Fibroblast of skin of scalp (primary cell): ENCODE data around the gene PPP1CA.
A peak's percentile ranks its signal among the peaks of the same experiment; 100 is the strongest.
"Not testable (repeated sequence)": the region's sequence is repeated elsewhere in the genome, so short reads cannot be mapped to it uniquely, and the experiment has no call there.

ENCODE experiments used
- DNase-seq: peaks from one replicate; pipeline ENCODE4 v3.0.0-alpha.2; 2013

PPP1CA gene

DNA sequence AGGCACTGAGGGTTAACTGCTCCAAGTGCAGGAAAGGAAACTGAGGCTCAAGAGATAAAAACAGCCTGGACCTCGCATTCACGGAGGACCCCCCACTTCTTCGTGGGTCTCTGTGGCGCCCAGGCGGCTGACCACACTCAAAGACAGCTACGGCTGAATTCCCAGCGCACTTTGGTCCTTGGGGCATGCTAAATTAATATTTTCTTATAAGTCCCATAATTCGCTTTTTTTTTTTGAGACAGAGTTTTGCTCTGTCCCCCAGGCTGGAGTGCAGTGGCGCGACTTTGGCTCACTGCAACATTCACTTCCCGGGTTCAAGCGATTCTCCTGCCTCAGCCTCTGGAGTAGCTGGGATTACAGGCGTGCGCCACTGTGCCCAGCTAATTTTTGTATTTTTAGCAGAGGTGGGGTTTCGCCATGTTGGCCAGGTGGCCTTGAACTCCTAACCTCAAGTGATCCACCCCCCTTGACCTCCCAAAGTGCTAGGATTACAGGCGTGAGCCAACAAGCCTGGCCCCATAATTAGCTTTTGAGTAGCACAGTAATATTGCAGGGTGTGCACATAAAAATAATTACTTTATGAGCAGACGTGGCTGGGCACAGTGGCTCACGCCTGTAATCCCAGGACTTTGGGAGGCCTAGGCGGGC, 658 bp upstream of the PPP1CA start:
- not testable (repeated sequence) for DNase-seq

DNA sequence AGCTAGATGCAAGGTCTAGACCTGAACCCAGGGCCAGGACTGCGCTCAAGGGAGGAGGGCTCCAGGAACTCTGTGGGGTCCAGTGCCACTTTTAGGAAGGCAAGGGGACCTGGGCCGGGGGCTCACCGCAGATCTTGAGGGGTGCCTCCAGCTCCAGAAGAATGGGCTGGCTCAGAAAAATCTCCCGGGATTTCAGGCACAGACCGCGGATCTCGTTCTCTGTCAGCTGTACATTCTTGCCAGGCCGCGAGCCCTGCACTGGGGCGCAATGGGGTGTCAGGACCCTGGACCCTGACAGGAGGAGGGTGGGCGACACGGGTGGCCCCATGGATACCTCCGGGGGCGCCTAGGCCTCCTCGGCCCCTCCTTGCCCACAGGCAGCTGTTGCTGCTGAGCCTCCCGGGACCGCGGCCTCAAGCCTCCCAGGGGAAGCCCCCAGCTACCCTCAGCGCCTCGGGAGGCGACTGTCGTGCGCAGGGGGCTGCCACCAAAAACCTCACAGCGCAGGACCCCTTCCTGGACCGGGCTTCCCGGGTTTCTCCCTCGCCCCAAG, 640 bp downstream of the PPP1CA start:
- DNase-seq = no peak

DNA sequence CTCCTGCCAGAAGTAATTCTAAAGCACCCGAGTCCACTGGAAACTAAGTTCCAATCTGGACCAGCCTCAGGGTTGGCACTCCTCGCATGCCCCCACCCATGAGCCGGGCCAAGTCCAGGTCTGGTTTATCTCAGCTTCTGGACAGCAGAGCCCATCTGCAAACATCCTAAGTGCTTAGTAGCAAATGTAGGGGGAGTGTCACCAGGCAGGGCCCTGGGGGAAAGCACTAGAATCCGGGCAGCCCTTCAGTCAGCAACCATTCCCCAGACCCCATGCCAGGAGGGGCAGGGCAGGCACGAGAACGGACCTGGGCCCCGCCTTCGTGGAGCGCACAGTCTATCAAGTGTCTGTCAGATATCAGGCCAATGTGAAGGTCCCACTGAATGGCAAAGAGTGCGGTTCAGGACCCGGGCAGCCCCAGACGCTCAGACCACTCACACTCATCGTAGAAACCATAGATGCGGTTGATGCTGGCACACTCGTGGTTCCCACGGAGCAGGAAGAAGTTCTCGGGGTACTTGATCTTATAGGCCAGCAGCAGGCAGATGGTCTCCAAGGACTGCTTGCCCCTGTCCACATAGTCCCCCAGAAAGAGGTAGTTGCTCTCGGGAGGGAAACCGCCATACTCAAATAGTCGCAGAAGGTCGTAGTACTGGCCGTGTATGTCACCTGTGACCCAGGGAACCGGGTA, 1.3 kb downstream of the PPP1CA start:
- DNase-seq = no peak

DNA sequence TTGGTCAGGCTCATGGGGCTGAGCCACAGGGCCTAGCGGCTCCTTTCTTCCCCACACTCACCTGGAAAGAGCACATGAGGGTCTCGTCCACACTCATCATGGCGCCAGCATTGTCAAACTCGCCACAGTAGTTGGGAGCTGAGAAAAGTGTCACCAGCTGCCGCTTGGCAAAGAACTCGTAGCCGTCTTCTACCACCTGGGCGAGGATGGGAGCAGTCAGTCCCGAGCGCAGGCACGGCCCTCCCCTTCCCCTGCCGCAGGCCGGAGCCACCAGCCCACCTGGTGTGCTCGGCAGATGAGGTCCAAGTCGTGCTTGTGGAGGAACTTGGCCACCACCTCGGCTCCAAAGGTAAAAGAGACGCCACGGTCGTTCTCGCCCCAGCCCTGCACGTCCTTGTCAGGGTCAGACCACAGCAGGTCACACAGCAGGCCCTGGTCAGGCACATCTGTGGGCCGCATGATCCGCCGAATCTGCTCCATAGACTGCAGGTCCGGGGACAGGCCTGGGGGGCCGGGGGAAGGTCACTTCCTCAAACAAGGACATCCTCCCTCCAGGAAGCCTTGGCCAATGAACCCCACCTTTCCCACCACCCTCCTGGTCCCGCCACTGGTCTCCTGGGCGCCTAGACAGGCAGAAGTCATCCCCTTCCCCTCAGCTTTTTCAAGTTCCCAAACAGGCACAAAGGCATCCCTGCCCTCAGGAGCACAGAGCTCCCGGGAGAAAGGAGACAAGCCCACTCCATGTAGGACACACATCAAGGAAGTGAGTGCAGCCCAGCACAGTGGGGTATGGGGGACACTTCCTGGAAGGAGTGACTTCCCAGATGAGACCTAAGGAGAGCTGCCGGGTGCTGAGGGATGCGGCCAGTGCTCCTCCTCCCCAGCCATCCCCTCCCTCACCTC, 2.7 kb downstream of the PPP1CA start:
- no peak for DNase-seq

DNA sequence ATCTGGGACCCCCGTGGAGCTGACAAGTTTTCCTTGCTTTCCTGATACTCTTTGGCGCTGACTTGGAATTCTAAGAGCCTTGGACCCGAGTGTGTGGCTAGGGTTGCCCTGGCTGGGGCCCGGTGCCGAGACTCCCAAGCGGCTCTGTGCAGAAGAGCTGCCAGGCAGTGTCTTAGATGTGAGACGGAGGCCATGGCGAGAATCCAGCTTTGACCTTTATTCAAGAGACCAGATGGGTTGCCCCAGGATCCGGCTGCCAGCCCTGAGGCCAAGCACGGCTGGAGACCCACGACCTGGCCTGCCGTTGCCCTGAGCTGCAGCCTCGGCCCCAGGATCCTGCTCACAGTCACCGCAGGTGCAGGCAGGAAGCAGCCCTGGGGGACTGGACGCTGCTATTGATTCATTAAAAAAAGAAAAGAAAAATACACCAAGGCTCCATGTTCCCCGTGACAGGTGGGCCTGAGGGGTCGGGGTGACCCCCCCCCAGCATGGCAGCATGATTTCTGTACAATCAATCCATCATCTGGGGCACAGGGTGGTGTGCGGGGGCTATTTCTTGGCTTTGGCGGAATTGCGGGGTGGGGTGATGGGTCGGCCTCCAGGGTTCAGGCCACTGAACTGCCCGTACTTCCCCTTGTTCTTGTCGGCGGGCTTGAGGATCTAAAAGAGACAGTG, 3.5 kb downstream of the PPP1CA start:
- DNase-seq = no peak

DNA sequence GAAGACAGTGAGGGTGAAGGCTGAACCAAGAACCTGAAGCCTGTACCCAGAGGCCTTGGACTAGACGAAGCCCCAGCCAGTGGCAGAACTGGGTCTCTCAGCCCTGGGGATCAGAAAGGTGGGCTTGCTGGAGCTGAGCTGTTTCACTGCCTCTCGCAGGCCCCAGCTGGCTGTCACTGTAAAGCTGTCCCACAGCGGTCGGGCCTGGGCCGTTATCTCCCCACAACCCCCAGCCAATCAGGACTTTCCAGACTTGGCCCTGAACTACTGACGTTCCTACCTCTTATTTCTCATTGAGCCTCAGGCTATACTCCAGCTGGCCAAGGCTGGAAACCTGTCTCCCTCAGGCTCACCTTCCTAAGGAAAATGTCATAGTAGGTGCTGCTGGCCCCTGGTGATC, 4.1 kb downstream of the PPP1CA start:
- no peak for DNase-seq

DNA sequence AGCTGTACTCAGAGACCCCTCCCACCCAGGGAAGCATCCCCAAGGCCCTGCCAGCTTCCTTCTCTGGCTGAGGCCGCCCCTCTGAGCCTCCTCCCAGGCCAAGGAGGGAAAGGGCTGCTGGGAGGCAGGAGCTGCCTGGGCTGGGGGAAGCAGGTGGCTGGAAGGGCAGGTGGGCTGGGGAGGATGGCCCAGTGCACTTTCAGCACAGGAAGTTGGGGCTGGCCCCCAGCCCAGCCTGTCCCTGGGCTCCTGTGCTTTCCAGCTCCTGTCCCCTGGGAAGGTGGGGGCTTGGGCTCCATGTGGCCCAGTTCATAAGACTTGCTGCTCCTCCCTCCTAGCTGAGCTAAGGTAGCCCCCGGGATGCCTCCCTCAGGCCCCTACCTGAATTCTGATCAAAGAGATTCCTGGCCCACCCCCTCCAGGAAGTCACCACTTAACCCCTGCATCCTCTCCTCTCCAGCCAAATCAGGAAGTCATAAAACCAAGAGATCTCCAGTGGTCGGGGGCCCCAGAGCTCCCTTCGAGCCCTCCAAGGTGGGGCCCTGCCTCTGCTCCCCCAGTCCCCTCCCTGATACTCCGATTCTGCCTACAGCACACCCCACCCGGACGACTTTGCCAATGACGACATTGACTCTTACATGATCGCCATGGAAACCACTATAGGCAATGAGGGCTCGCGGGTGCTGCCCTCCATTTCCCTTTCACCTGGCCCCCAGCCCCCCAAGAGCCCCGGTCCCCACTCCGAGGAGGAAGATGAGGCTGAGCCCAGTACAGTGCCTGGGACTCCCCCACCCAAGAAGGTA, 4.9 kb downstream of the PPP1CA start:
- no peak for DNase-seq

DNA sequence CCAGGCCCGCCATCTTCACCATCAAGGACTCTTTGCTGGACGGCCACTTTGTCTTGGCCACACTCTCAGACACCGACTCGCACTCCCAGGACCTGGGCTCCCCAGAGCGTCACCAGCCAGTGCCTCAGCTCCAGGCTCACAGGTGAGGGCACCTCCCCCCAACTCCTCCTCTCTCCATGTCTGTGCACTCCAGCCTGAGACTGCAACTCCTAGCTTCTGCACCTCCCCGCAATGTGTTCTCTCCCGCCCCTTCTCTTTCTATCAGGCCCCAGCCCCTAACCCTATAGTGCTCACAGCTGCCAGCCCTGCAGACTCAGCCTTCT, 5.4 kb downstream of the PPP1CA start:
- DNase-seq = no peak

DNA sequence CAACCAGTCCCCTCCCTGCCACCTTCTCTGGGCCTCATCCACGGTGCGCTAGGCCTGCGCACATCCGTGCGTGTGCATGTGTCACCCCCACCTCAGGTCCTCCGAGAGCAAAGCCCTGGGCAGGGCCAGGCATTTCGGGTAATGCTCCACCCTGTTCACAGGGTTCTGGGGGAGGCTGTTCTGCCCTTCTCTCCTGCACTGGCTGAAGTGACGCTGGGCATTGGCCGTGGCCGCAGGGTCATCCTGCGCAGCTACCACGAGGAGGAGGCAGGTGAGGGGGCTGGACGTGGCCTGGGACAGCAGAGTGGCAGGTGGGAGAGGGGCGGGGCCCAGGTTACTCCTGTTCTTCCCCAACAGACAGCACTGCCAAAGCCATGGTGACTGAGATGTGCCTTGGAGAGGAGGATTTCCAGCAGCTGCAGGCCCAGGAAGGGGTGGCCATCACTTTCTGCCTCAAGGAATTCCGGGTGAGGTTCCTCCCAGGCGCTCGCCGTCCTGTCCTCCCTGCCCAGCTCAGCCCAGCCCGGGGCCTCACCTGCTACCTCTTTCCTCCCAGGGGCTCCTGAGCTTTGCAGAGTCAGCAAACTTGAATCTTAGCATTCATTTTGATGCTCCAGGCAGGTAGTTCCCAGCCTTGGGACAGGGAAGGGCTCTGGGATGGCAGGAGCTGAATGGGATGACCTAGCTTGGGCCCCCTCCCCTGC, 6.0 kb downstream of the PPP1CA start:
- DNase-seq = no peak

DNA sequence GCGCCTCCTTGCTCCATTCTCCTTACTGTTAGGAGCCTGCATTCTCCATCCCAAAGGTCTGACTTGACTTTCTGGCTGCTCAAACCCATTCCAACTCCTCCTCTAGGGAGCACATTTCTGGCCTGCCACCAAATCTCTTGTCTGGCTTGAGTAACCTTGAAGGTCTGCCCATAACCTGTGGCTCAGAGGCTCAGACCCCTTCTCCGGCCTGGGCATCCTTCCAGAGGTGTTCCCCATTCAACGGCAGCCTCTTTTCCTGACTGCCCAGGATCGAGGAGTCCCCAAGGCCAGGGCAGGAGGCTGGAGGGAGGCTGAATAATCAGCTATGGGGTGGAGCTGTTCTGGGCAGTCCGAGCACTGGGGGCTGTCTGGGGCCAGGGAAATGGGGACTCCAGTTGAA, 7.7 kb downstream of the PPP1CA start:
- DNase-seq = no peak

DNA sequence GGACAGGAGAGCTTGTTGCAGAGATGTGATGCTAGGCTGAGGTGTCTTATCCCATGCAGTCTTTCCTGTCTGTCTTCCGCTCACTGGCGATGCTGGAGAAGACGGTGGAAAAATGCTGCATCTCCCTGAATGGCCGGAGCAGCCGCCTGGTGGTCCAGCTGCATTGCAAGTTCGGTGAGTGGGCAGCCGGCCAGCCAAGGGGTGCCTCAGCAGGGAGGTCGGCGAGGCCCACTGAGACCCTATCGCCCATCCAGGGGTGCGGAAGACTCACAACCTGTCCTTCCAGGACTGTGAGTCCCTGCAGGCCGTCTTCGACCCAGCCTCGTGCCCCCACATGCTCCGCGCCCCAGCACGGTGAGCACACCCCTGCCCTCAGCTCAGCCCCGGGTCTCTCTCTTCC, 8.2 kb downstream of the PPP1CA start:
- DNase-seq = no peak

DNA sequence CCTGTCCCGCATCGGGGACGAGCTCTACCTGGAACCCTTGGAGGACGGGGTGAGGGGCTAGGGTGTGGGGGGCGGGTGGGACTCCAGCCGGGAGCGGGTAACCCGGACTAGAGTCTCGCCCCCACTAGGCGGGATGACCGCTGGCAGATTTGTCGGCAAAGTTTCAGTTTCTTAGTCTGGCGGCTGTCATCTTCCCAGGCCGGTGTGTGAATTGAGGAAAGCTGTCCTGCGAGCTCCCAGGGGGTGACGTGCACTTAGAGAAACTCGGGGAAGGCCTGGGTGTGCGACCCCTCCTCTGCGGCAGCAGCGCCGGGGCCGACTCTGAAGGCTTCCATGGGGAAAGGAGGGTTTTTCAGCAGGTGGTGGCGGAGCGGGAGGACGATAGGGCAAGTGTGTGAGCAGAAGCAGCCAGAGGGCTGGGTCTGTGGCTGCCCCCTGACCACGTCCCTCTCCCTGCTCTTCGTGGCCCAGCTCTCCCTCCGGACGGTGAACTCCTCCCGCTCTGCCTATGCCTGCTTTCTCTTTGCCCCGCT, 9.4 kb downstream of the PPP1CA start:
- no peak for DNase-seq

DNA sequence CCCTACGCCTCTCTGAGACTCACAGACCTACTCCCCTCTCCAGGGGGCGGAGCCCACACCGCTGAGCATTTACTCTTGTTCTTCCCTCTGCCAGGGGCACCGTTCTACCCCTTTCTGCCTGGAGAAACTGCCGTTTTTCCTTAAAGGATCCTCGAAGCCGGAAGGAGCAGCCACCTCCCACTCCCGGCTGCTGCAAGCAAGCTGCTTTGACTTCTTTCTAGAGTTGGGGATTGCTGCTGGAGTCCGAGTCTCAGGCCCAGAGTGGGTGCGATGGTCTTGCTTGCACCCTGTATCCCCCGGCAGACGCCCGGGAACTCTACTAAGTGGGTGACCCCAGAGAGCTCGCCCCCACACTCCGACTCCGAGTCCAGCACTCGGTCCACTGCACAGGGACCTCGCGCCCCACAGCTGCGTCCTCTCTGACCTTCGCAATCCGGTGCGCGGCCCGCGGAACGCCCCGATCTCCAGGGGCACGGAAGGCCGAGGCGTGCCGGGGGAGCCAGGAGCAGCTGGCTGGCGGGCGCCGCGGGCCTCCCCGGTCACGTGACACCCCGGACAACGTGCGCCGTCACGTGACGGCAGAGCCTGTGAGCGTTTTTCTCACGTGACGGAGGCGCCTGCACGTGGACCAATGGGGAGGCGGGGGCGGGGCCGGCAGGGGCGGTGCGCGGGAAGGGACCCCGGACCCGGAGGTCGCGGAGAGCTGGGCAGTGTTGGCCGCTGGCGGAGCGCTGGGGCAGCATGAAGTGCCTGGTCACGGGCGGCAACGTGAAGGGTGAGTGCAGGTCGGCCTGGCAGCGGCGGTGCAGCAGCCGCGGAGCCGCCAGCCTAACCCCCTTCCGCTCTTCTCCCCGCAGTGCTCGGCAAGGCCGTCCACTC, 10.1 kb downstream of the PPP1CA start, which contains the start of gene RAD9A:
TSS of gene RAD9A (plus strand) at position 683 of the 879 bp plus-strand sequence. CDS start at position 742, 59 bp downstream.
- peak; percentile 95 for DNase-seq

DNA sequence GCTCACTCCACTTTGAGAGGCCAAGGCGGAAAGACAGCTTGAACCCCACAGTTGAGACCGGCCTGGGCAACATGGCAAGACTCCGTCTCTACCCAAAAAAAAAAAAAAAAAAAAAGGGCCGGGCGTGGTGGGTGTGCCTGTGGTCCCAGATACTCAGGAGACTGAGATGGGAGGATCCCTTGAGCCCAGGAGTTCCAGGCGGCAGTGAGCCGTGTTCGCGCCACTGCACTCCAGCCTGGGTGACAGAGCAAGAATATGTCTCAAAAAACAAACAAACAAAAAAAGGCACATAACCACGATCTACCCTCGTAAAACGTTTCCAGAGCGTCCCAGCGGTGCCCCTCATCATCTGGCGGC, 10.7 kb downstream of the PPP1CA start:
- no peak for DNase-seq

DNA sequence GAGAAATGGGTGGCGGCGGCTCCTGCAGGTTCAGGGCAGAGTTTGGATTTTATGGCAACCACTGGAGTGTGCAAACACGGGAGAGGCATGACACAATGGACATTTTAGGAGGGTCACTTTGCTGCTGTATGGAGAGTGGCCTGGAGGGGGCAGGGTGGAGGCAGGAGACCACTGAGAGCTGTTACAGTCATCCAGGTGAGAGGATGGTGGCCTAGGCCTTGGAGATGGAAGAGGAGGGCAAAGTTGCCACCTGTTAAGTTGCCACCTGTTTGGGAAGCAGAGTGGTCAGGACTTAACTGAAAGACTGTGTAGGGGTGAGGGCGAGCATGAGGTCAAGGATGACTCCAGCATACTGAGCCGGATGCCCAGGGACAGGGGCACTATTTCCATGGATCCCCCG, 12.2 kb downstream of the PPP1CA start:
- DNase-seq = no peak

DNA sequence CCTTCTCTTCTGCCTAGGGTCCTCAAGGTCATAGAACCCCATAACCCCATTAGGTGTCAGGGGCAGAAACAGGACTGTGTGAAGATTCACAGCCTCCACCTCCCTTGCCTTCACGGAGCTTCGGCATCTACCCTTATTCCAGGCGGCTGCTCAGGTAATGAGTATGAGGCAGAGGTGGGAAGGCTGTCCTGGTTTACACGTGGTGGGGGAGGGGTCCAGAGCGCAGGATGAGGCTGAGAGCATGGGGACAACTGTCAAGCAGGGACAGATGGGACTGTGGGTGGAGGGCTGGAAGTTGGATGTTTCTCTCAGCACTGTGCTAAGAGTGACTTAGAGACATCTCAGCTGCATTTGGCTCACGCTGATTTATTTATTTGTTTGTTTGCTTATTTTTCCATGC, 14.1 kb downstream of the PPP1CA start:
- DNase-seq = no peak

DNA sequence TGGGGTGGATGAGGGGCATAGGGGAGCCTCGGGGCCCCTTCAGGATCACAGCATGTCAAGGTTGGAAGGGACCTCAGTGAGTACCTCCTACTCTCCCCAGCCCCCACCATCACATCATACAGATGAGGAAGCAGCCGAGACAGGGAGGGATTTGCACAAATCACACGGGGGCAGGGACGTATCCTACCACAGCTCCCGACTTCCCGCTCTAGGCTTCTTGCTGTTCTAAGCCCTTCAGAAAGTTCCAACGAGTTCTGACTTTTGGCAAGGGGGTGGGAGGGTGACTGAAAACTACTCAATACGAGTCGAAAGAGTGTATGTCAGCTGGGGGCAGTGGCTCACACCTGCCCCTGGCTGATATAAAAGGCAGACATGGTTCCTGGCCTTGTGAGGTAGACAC, 14.6 kb downstream of the PPP1CA start:
- no peak for DNase-seq

DNA sequence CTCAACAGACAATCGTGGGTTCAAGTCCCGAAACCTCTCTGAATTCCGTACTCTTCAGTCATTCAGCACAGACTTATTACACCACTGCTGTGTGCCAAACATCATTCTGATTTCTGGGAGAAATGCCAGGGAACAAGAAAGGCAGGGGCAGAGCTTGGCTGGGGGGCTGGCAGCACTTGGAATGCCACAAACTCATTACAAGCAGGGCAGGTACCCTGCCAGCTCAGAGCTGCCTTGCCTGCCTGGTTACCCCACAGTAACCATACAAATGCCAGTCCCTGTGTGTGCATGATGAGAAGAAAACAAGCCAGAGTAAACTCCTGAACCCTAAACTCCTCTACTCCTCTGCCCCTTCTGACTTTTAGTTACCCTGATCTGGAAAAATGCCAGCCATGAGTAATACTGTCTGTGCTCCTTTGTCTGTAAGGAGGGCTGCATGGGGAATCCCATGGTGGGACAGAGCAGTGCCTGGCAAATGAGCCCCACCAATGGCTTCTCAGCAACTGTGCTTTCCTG, 16.7 kb downstream of the PPP1CA start:
- peak; percentile 67 for DNase-seq

DNA sequence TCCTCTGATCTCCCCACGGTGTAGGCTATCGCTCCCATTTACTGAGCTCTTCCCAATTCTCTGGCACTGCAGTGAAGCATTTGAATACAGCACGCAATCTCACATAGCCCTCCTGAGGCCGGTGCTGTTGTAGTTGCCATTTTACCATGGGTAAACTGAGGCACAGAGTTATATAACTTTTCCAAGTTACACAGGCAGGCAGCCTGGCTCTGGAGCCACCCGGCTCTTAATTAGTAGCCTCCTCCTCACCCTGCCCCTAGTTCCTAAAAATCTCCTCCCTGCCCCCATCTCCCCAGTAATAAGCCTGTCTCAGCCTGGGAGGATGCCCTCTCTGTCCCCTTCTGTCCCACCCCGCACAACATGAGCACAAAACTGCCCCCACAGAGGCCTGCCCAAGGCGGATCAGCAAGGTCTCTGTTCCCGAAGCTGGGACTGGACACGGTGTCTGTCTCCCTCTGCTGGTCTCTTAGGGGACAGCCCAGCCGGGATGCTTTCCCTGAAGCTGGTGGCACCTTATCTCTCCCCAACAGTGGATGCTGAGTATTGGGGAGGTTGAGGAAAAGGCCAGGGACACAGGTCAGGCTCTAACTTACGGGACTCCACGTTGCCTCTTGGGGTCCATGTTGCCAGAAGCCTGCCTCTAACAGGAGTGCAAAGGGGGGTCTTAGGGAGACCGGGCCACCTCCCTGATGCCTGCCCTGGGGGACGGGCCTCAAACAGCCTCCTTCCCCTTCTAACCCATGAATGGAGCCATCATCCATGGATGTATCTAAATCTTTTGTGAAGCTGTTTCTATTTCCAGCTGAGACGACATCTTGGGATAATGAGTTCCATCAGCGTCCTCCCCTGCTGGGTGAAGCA, 19.2 kb downstream of the PPP1CA start:
- DNase-seq = peak; percentile 79
